ENCODE results near the gene LURAP1L.

DNA sequence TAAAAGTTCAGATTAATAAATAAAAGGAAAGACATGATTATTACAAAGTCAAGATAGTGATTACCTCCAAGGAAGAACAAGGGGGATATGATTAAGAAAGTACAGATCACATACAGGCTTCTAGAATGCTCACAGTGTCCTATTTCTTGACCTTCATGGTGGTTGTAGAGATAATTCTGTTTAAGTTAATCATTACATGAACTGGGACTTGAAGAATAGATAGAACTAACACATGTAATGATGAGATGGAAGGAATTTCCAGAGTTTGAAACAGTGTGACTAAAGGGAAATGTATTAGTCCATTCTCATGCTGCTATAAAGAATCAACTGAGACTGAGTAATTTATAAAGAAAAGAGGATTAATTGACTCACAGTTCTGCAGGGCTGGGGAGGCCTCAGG, 72.7 kb downstream of the LURAP1L start:
- TF ChIP-seq CTCF (conservative IDR thresholded peaks at IDR 0.05; ENCODE audit: low read depth, low read length) (no peak), NFE2L2 (IDR thresholded peaks at IDR 0.05; ENCODE audit: low read depth, low read length) (no peak), MAZ (IDR thresholded peaks at IDR 0.05; ENCODE audit: borderline replicate concordance, low read depth, low read length) (no peak), RCOR1 (IDR thresholded peaks at IDR 0.05; ENCODE audit: insufficient replicate concordance, low read length) (no peak), POLR2A (IDR thresholded peaks at IDR 0.05; ENCODE audit: low read depth, low read length) (no peak)

All from IMR-90 (cell line).